ENCODE data around the gene ZBTB8A. TPM values are rescaled to one million over a fixed set of nuclear protein-coding genes. Genes with fewer than 3 reads are reported as not detected.

ZBTB8A gene
- total and polyA plus RNA-seq, 2 of the 8 experiments (the other 6 are each of a cell fraction or from before 2014, with no cell fraction given) = 2.9 to 10.4 TPM

DNA sequence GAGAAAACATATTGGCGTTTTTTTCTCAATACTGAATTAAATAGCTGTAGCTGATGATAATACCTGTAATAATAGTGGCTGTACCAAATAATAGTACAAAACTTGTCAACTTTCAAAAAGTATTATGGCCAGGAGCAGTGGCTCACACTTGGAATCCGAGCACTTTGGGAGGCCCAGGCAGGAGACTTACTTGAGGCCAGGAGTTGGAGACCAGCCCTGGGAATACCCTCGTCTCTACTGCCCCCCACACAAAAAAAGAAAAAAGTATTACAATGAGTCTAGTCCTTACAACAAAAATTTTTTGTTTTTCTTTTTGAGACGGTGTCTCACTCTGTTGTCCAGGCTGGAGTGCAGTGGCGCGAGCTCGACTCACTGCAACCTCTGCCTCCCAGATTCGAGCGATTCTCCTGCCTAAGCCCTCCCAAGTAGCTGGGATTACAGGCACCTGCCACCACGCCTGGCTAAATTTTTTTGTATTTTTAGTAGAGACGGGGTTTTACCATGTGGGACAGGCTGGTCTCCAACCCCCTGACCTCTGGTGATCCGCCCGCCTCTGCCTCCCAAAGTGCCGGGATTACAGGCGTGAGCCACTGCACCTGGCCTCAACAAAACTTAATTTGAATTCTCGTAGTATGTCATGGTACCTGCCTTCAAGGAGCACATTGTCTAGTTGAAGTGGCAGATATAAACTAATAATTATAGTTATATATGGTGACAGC is 113.2 kb downstream of the ZBTB8A start:
- H3K14ac ChIP-seq (ENCODE audit: insufficient read length) = no peak overlapping the region
- 90% methylated on average over 16 of the region's 16 CpGs; no CpG with 5 or more reads in 1 of the 2 experiments for WGBS, 2 experiments (ENCODE audit: extremely low coverage in 1 of 2, insufficient coverage in 1 of 2, insufficient read length in 1 of 2, insufficient replicate concordance in 2 of 2, low coverage in 1 of 2, low lambda C conversion rate in 2 of 2, missing lambda C conversion rate in 1 of 2)
- H2BK120ac ChIP-seq (replicated peaks; ENCODE audit: low read depth, low read length) = no peak overlapping the region
- no peak overlapping the region for H2BK12ac ChIP-seq (ENCODE audit: low read depth, low read length)
- peaks cover 13 to 88% of the 10 kb centered on the region in 2 experiments for H3K79me2 ChIP-seq (ENCODE audit: control insufficient read depth in 1 of 2, insufficient read depth in 2 of 2, low read length in 2 of 2)
- H4K8ac ChIP-seq (ENCODE audit: extremely low read depth, insufficient read depth, low read length) = no peak overlapping the region
- H2BK20ac ChIP-seq (ENCODE audit: low read length) = no peak overlapping the region
- no peak for DNase-seq (ENCODE audit: low read depth in 1 of 2, low spot score in 2 of 2)
- peaks cover 7 to 58% (median 36%) of the 10 kb centered on the region in 4 experiments; a peak in 7 of 8 replicates for H3K36me3 ChIP-seq (ENCODE audit: control insufficient read depth in 2 of 4, insufficient read depth in 4 of 4, low read length in 3 of 4)
- H2AK5ac ChIP-seq (ENCODE audit: low read depth, low read length) = no peak overlapping the region
- FAIRE-seq = no peak
- H4K91ac ChIP-seq (replicated peaks; ENCODE audit: insufficient read length, low read length) = no peak overlapping the region
- H3K18ac ChIP-seq (ENCODE audit: extremely low read depth, low read length) = no peak overlapping the region
- H4K5ac ChIP-seq (ENCODE audit: insufficient read length, low read depth, low read length) = no peak overlapping the region
- ChIA-PET CTCF (ENCODE audit: partially characterized antibody) (interaction anchor here (0.6 to 3.5 kb wide), 3 partner anchors 45 to 251 kb away, joined by 3 to 11 read pairs (median 3); no protein-coding TSS in a partner anchor), POLR2A (ENCODE audit: partially characterized antibody) (interaction anchor here (0.6 to 8.7 kb wide), 14 partner anchors 12 to 160 kb away, joined by 3 to 118 read pairs (median 7); partner anchors contain the start of gene ZBTB8A)
- H3K4me2 ChIP-seq (ENCODE audit: insufficient read depth in 1 of 2, low read depth in 2 of 2, low read length in 2 of 2) = peak overlapping the region; percentile 85 to 91
- H2BK15ac ChIP-seq (ENCODE audit: low read length) = no peak overlapping the region
- peaks cover 0 to 5% (median 1%) of the 10 kb centered on the region in 4 experiments; a peak in 4 of 7 replicates for H3K4me1 ChIP-seq (replicated peaks in 1 of 4; ENCODE audit: control insufficient read depth in 3 of 4, insufficient read depth in 4 of 4, low read length in 3 of 4)
- H4K20me1 ChIP-seq (replicated peaks in 1 of 2; ENCODE audit: control insufficient read depth in 1 of 2, insufficient read depth in 2 of 2, low read length in 2 of 2) = peaks cover 4 to 7% of the 10 kb centered on the region in 2 experiments
- no peak overlapping the region for H3K56ac ChIP-seq (replicated peaks; ENCODE audit: insufficient read length, low read depth, low read length)
- no peak overlapping the region for H3K23ac ChIP-seq (ENCODE audit: insufficient read length)
- no peak overlapping the region for H2AFZ ChIP-seq (ENCODE audit: low read length)
- no peak overlapping the region; a peak in 1 of 7 replicates for H3K9ac ChIP-seq (replicated peaks in 1 of 4; ENCODE audit: extremely low read depth in 1 of 4, low read depth in 3 of 4, low read length in 3 of 4)
- H3K9me3 ChIP-seq (ENCODE audit: insufficient read depth in 2 of 2, low read depth in 1 of 2, low read length in 1 of 2) = 0 out of 4 replicates have a peak, but pooled peaks cover 0 to under 1% of the 10 kb centered on the region in 2 experiments
- H3K4me3 ChIP-seq (ENCODE audit: extremely low read depth in 1 of 4, insufficient read depth in 2 of 4, low read depth in 3 of 4, low read length in 4 of 4) = peak overlapping the region; percentile 88 to 99 (median 96); a peak in 7 of 8 replicates
- H3K27me3 ChIP-seq (replicated peaks in 1 of 4; ENCODE audit: control insufficient read depth in 3 of 4, extremely low read depth in 1 of 4, insufficient read depth in 3 of 4, low read length in 3 of 4) = no peaks in the 10 kb centered on the region
- H3K4ac ChIP-seq (replicated peaks; ENCODE audit: insufficient read length, low read depth, low read length) = no peak overlapping the region
- peak overlapping the region; percentile 44; the same call in 1 of the 2 replicates for H2BK5ac ChIP-seq (ENCODE audit: low read depth, low read length)
- H3K79me1 ChIP-seq (ENCODE audit: low read depth, low read length) = peaks cover 2% of the 10 kb centered on the region; the same call in 1 of the 2 replicates
- peaks cover 5% of the 10 kb centered on the region for H3K23me2 ChIP-seq (ENCODE audit: low read depth, low read length)
- H3K27ac ChIP-seq (ENCODE audit: low read depth, low read length) = no peak overlapping the region
- TF ChIP-seq SP2 (IDR thresholded peaks at IDR 0.05; ENCODE audit: low read length) (no peak), SAP30 (IDR thresholded peaks at IDR 0.05; ENCODE audit: insufficient read depth, insufficient replicate concordance, low read length) (no peak)
